GM18499 (cell line): ENCODE data around the gene ARRDC1.
"Not testable (repeated sequence)": the region's sequence is repeated elsewhere in the genome, so short reads cannot be mapped to it uniquely, and the experiment has no call there.

ENCODE experiments used
- ATAC-seq: cut with Tn5 transposase; IDR thresholded peaks from one replicate; pipeline ENCODE4 v1.9.1; 2021; ENCODE audit warnings: moderate number of reproducible peaks; ENCODE audit not compliant: insufficient read depth, unreplicated experiment

The ARRDC1 gene

GRCh38 chr9:137605121-137606004 is at the start of gene ARRDC1:
ARRDC1 (plus strand) TSS chr9:137605686; CDS start chr9:137605718, 32 bp downstream.
- ATAC-seq, result no peak

GRCh38 chr9:137556069-137556838 is 49.2 kb upstream of the ARRDC1 start:
- no peak for ATAC-seq

- ATAC-seq, result no peak
Measured at GRCh38 chr9:137558127-137558526, 47.4 kb upstream of the ARRDC1 start.

- ATAC-seq, result no peak
Measured at GRCh38 chr9:137564134-137564533, 41.4 kb upstream of the ARRDC1 start.

GRCh38 chr9:137564817-137565411 is 40.6 kb upstream of the ARRDC1 start:
- ATAC-seq, result no peak

GRCh38 chr9:137568445-137568844 is 37.0 kb upstream of the ARRDC1 start:
- ATAC-seq, result not testable (repeated sequence)

GRCh38 chr9:137569609-137570203 is 35.8 kb upstream of the ARRDC1 start:
- no peak for ATAC-seq

GRCh38 chr9:137570566-137570965 is 34.9 kb upstream of the ARRDC1 start:
- ATAC-seq, result no peak

- ATAC-seq, result no peak
Measured at GRCh38 chr9:137574192-137574591, 31.3 kb upstream of the ARRDC1 start.

GRCh38 chr9:137575364-137575715 is 30.1 kb upstream of the ARRDC1 start:
- no peak for ATAC-seq

GRCh38 chr9:137575716-137576411 is 29.6 kb upstream of the ARRDC1 start:
- no peak for ATAC-seq

GRCh38 chr9:137578518-137579258 is 26.8 kb upstream of the ARRDC1 start, which contains the start of gene DPH7:
DPH7 (minus strand) TSS chr9:137578925; CDS start chr9:137578777, 148 bp downstream.
- ATAC-seq, result peak; percentile 36

- no peak for ATAC-seq
Measured at GRCh38 chr9:137579259-137579604, 26.3 kb upstream of the ARRDC1 start.

GRCh38 chr9:137580209-137580953 is 25.1 kb upstream of the ARRDC1 start:
- ATAC-seq, result no peak

- ATAC-seq, result no peak
Measured at GRCh38 chr9:137580954-137581322, 24.5 kb upstream of the ARRDC1 start.

GRCh38 chr9:137581361-137582285 is 23.9 kb upstream of the ARRDC1 start:
- no peak for ATAC-seq

- ATAC-seq, result no peak
Measured at GRCh38 chr9:137582286-137582860, 23.1 kb upstream of the ARRDC1 start.
